Stimulated activated CD8-positive, alpha-beta memory T cell treated with anti-CD3 and anti-CD28 coated beads, Interleukin-2, amount 100 ng/mL, for 1 hour (primary cell): Measurements from ENCODE around the gene CLSTN3.

ENCODE experiments used
- DNase-seq, 2 donors: peaks; one replicate each; pipeline ENCODE4 v3.0.0-alpha.2; 2020; ENCODE audit warnings: low read depth in 2 of 2

The CLSTN3 gene

DNA sequence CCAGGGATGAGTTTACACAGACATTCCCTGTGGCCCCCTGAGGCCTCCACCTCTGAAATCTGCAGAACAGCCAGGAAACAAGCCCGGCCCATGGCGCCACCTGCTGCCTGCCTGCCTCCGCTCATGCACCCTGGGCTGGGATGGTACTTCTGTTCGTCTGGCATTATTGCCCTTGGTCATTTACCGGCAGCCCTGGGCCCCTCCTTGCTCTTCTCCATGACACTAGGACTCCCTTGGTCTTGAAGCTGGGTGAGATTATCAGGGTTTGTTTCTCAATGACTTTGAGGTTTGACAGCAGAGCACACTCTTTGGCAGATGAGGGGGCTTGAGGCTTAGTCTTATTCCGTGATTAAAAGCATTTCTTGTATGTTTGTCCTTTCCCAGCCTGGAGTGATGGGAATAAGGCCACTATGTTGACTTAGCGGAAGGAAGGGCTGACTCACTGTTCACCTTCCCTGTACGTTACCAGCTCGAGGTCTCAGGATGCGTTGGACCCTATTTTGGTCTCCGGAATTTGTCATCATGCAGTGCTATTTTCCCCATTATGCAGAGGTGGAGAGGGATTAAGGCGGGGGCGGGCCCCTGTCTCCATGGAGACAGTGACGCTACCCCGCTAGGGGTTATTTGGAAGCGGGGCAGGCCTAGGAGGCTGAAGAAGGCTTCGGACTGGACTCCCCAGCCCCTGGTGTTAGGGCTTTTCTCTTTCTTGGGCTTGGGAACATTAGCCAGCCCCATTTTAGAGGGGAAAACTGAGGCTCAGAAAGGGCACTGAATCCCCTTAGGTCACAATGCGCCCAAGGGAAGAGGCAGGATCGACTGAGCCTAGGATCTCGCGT lies 58.6 kb downstream of the CLSTN3 start:
- peak; percentile 27 to 38 for DNase-seq

DNA sequence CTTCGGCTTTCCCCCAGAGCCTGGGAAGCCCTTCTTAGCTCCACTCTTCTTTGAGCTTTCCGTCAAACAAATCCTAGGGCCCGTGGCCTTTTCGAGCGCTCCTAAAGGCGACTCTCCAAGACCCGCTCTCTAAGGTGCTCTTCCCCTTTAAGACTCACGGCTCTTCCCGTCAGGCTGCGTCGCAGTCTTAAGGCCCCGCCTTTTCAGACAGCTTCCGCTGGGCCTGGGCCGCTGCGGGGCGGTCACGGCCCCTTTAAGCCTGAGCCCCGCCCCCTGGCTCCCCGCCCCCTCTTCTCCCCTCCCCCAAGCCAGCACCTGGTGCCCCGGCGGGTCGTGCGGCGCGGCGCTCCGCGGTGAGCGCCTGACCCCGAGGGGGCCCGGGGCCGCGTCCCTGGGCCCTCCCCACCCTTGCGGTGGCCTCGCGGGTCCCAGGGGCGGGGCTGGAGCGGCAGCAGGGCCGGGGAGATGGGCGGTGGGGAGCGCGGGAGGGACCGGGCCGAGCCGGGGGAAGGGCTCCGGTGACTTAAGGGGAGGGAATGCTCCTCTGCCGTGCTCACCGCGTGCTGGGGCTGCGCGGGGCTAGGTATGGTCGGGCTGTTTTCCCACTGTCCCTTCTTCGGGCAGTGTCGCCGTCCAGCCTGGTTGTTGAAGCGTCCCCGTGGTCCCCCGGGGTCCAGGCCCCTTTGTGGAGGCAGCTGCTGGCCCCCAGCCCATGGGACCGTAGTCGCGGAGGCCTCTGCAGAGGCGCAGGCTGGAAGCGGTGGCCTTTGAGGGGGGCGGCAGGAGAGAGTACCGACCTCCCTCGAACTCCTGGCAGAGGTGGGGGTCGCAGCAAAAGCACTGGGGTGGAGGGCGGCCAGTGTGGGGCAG lies 59.5 kb downstream of the CLSTN3 start, which contains the start of gene PEX5:
Gene PEX5 (plus strand): TSS at position 289 of the 870 bp plus-strand sequence. CDS start 692 bp downstream, outside the sequence.
- DNase-seq: peak; percentile 63 to 69

DNA sequence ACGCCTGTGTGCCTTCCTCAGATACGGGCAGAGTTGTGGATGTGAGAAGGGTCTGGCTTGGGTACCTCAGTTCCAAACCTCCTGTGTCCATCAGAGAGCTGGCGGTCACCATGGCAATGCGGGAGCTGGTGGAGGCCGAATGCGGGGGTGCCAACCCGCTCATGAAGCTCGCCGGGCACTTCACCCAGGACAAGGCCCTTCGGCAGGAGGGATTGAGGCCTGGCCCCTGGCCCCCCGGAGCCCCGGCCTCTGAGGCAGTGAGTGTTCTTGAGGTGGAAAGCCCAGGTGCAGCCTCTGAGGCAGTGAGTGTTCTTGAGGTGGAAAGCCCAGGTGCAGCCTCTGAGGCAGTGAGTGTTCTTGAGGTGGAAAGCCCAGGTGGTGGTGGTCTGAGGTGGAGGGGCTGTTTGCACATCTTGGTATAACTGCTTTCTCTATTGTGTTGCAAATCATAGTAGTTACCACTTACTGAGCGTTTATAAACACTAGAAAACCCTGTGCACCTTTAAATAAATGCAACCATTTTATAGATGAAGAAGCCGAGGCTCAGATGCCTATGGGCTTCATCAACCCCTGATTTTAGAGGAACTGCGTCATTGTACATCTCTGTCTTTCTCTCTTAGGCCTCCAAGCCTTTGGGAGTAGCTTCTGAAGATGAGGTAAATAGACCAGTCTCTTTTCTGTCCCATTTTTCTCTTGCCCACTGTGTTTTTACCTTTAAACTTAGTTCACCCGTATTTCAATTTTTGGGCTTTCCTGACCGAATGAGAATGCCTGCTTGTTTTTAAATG lies 60.3 kb downstream of the CLSTN3 start:
- no peak for DNase-seq

DNA sequence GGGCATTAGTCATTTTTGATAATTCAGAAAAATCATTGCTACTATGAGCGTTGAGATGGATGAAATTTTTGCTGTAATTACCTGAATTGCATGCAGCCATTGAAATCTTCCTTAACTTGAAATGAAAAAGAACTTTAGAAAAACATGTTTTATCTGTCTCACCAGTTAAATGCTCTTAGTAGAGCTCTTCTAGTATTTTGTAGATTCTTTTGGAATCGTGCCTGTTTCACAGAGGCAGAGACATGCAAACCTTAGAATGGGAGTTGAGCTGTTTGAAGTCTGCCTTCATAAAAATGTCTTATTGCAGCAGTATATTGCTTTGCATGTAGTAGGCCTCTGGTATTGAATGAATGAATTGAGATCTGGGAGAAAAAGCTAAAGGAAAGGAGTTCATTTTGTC lies 63.5 kb downstream of the CLSTN3 start:
- no peak for DNase-seq

DNA sequence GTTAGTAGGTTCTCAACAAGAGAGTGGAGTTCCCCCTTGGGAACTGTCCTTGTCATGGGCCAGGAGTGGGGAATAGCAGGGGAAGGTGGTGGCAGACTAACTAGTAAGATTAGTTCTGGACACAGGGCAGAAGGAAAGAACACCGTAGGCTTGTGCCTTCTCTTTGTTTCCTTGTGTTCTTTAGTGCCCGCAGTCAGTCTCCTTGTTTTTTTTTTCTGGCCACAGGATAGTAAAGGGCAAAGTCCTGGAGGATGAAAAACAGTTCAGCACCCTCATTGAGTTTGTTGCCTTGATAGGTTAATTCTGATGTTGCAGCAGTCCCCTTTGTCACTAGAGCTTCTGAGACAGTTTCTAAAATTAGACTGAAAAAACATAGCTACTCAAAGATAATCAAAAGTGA lies 67.7 kb downstream of the CLSTN3 start:
- no peak for DNase-seq

DNA sequence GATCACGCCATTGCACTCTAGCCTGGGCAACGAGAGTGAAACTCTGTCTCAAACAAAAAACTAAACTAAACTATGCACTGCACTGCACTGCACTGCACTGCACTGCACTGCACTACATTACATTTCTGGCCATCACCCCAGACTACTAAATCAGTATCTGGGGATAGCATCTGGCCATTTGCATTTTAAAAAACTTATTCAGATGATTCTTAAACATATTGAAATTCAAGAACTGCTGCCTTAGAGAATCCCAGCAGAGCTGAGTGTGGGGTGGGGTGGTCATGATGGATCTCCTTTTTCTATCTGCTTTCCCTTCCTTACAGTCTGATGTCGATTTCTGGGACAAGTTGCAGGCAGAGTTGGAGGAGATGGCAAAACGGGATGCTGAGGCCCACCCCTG lies 72.9 kb downstream of the CLSTN3 start:
- DNase-seq: no peak

DNA sequence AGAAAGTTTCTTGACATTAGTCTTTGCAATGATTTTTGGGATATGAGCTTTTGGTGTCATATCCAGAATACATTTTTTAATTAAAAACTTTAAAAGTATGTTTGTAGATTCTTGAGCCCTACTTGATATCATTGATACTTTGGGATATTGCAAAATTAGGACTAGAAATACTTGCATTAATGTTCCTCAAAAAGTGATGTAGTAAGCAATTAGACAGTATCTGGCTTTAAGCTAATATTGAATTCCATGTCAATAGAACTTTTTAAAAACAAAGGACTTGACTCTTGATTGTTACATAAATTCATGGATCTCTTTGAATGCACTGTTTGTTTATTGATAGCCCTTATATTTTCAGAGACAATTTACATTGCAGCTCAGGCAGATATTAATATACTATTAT lies 74.9 kb downstream of the CLSTN3 start:
- DNase-seq: no peak

DNA sequence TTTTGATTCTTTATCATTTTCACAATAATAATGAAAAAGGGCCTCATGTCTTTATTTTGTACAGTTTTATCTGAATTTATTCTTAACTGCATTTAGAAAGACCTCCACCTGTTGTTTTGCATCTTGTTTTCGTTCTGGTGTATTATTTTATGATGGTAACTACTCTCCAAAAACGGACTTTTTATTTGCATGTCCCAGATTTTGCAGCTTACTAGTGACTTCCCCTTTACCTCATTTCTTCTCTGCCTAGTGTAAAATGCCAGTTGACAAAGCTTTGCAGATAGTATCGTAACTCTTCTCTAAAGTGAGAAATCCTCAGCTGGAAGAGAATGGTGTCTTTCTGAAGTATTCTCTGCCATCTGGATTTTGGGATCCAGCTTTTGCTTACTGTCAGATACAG lies 76.5 kb downstream of the CLSTN3 start:
- DNase-seq: no peak

DNA sequence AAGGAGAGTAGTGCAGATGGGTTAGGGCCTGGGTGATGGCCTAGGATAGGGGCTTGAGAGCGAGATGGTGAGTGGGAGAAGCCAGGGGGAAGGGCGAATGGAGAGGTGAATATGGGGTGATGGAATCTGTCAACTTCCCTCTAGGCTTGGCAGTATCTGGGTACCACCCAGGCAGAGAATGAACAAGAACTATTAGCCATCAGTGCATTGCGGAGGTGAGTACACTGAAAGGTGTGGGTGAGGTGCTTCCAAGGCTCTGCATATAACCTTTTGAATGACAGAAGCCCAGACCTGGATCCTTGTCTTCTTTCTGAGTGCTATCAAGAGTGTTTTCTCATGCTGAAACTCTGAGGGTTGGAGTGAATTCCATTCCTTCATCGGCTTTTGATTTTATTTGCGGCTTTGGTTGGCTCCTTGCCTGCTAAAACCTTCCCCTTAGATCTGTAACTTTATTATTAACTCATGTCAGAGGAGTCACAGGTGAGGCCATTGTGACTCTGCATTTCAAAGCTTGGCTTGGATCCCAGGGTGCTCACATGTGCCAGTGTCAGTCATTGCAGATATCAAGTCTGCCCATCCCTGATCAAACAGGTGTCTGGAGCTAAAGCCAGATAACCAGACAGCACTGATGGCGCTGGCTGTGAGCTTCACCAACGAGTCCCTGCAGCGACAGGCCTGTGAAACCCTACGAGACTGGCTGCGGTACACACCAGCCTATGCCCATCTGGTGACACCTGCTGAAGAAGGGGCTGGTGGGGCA lies 77.9 kb downstream of the CLSTN3 start:
- DNase-seq: no peak
